NK-92 (cell line): Measurements from ENCODE around the gene C6orf58.

Experiments used
- DNase-seq: peaks from one replicate; lab custom pipeline; 2025; ENCODE audit not compliant: unreplicated experiment; lab: John Stamatoyannopoulos, UW

Gene C6orf58

GRCh38 chr6:127576874-127577273 lies at the start of gene C6orf58:
Gene C6orf58, plus strand, starts transcription at chr6:127577174. Its CDS starts 12 bp downstream, at chr6:127577186.
- no peak for DNase-seq

- DNase-seq = no peak
Observed at GRCh38 chr6:127533011-127533410, 44.0 kb upstream of the C6orf58 start.

DNA sequence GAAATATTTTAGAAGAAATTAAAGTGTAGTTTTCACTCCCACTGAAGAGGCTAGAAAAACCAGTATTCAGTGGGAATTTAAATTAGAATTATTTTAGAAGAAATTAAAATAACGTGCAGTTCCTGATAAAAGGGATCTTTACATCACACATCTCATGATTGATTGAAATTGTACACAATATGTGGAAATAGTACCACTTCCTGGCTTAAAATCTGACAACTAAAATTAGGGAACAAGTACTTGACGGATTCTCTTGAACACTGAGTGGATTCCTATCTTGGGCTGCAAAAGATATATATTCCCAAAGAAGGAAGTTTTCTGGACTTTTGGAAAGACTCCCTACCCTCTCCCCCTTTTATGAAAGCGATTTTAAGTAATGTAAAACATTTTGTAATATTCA lies 43.2 kb upstream of the C6orf58 start:
- no peak for DNase-seq

DNA sequence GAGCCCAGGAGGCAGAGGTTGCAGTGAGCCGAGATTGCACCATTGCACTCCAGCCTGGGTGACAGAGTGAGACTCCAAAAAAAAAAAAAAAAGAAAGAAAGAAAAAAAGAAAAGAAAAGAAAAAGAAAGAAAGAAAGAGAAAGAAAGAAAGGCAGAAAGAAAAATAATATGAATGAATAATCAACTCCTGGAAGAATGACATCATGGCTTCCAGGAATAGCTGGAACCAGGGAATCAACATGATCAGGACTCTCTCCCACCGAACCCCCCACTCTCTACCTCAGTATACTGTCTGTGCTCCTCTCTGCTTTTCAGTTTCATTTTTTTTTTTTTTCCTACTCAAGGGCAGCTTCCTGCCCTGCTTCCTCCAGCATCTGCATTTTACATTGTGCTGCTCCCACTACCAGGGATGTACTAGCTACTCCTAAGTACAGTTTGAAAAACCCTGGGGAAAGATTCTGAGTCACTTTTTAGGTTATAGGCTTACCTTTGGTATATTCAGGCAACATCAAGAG lies 38.2 kb upstream of the C6orf58 start:
- DNase-seq = no peak

DNA sequence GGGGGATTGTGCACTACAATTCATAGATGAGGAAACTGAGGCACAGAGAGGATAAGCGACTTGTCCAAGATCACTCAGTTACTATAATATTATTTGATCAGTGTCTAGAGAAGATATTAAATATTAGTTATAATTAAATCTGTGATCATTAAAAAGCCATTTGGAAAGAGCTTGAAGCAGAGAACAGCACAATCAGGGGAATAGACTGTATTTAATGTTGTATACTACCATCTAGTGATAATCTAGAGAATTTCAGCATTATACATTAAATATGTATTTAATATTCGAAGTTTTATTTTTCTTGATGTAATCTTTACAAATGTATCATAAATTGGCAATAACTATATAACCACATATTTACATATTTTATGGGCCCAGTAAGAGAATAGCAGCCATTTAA lies 37.7 kb upstream of the C6orf58 start:
- no peak for DNase-seq

DNA sequence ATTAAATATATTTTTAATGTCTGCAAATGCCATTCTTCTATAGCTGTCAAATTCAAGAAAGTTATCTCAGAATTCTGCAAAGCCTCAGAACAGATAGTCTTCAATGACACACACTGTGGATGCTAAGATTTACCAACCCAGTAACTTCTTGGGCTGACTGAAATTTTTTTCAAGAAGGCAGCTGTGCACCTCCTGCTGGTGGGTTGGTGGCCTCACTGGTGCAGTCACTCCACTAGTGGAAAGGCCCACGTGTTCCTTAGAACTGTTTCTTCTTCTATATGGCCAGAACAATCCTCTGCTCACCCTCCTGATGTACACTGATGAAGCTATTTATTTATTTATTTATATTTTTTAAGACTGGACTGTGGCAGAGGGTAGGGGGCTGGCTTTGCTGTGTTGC lies 29.8 kb upstream of the C6orf58 start:
- no peak for DNase-seq

DNA sequence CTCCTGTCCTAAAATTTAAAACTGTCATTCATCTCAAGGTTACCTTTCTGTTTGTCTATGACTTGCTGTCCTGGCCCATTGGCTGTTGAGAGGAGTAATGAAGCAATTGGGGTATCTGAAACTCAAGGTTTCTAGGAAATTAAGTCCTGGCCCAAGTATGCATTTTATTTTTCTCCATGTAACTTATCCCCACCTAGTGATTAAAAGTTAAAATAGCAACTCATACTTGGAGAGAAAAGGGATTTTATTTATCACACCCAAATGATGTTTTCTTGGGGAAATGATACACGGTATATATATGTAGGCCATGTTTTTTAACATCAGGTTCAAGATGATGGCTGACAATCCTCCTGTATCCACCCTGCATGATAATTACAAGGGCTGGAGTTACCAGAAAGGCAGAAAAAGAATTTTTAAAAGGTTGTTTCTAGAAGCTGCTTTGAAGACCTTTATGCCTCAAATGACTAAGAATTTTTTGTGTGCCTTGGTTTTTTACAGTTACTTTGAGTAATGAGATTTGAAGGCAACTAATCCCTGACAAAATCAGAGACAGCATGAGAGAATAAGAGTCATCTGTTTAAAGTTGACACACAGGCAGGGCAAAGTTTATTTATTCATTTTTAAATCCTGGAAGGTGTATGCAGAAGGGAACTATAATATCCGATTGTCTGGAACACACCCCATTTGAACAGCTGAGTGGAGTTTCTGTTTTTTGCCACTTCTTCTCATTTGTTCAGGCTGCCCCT lies 28.9 kb upstream of the C6orf58 start:
- no peak for DNase-seq

DNA sequence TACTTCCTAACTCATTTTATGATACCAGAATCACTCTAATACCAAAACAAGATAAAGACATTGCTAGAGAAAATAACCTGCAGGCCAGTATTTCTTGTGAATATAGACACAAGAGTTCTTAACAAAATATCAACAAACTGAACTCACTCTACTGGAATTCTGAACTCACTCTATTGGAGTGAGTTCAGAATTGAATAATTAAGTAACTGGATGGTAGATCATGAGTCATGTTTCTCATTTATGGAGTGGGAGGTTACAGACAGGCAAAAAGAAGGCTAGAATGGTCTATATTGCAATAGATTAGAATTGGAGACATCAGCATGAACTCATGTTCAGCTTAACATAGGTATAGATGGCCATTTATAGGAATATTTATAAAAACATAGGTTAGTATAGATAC lies 26.6 kb upstream of the C6orf58 start:
- no peak for DNase-seq

GRCh38 chr6:127554435-127555006 lies 22.5 kb upstream of the C6orf58 start:
- DNase-seq = no peak

GRCh38 chr6:127561660-127562059 lies 15.3 kb upstream of the C6orf58 start:
- no peak for DNase-seq

DNA sequence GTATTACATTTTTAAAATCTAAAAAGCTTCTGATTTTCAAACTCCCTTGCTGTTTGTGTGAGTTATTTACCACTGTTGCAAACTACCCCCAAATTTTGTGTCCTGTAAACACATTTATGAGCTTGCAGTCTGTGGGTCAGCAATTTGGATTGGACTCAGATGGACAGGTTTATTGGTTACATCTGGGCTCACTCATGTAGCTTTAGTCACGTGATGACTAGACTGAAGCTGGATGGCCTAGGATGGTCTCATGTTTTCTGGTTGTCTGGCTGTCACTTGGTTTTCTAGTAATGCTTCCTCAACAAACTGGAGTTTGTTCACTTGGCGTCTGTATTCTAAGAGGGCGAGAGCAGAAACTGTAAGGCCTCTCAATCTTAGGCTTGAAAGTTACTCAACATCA lies 12.2 kb upstream of the C6orf58 start:
- DNase-seq = no peak

- DNase-seq = no peak
Observed at GRCh38 chr6:127566119-127566518, 10.9 kb upstream of the C6orf58 start.

DNA sequence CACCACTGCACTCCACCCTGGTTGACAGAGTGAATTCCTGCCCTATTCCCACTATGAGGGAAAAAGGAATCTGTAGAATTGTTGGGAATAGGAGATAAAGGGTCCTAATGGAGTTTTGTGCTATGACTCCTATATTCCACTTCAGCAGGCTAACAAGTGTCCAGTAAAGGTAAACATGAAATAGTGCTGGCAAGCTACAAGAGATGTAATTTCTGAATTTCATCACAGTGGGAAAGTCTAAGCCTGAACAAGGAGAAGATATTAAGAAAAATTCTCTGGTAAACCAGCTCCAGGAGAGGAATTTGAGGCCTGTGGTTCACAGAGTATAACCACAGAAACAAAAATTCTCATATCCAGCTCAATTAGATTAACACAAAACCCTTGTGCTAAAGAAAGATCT lies 10.3 kb upstream of the C6orf58 start:
- DNase-seq = no peak

DNA sequence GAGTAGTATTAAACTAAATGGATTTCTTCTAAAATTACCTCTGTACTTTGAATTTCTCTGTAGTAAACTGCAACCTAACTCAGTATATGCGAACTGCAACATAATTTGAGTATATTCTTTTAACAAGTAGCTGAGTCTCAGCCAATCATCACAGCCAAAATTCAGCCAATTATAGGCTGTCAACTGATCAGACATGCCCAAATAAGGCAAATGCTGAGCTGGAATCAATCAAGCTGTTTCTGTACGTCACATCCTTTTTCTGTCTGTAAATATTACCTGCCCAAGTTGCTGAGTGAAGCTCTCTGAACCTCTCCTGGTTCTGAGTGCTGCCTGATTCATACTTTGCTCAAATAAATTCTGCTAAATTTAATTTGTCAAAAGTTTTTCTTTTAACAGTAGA lies 9.5 kb upstream of the C6orf58 start:
- no peak for DNase-seq

DNA sequence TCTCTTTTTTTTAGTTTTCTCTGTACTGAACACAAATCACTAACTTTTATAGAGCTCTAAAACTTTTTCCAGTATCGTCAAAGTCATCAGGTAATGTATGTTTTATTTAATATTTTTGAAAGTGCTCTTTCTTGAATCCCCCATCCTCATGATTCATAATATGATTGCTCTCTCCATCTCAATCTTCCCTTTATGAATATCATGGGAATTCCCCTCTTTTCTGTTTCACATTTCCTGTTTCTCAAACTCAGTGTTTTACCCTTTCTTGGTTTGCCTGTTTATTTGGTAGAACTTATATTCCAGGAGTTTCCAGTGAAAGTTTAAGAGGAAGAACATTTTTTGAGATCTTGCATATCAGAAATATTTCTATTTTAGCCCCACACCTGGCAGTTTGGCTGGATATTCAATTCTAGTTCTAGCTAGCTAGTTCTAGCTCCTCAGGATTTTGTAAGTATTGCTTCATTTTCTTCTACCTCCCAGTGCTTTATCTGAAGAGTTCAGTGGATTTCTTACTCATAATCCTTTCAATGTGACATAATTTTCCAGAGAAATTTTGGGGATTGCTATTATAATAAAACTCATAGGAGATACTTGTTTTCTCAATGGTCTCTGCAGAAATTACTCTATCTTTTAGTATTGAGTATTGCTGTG lies 6.1 kb upstream of the C6orf58 start:
- no peak for DNase-seq

GRCh38 chr6:127578900-127579299 lies 1.9 kb downstream of the C6orf58 start:
- no peak for DNase-seq

GRCh38 chr6:127581576-127581975 lies 4.6 kb downstream of the C6orf58 start:
- no peak for DNase-seq

GRCh38 chr6:127582777-127583462 lies 5.9 kb downstream of the C6orf58 start:
- no peak for DNase-seq

DNA sequence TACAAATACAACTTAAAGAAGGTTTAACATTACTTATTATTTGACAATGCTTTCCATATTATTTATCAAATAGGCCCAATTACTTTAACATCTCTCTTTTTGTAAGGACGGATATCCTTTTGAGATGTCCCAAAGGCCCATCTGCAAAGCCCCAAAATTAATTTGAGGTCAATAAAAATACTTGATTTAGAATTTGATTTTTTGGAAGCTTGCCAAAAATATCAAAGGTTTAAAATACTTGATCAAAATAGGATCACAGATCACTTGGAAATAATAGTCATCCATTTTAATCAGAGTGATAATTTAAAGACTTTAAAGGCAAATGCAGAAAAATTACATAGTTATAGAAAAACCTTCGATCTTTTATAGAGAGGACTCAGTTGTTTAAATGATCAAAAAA lies 8.1 kb downstream of the C6orf58 start:
- DNase-seq = no peak

GRCh38 chr6:127586372-127586771 lies 9.4 kb downstream of the C6orf58 start:
- no peak for DNase-seq

DNA sequence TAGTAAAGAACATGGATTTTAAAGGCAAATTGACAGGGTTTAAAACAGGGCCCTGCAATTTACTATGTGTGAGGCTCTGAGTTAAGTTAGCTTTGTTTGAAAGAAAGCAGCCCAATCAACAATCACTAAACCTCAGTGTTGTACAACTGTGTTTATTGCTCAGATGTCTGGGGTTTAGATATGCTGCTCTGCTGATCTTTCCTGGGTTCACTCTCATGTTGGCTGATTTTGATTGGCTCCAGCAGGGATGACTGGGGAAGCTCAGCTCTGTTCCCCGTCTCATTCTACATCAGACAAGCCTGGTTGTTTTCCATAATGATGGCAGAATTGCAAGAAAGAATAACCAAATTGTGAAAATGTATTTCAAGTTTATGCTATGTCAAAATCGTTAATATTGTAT lies 10.9 kb downstream of the C6orf58 start:
- no peak for DNase-seq

GRCh38 chr6:127589135-127589534 lies 12.2 kb downstream of the C6orf58 start:
- DNase-seq = no peak
